Endodermal cell (in vitro differentiated cells): Measurements from ENCODE around the gene COL13A1. TPM values are rescaled to one million over a fixed set of nuclear protein-coding genes. Genes with fewer than 3 reads are reported as not detected.

ENCODE experiments used
- DNase-seq: peaks from one replicate; pipeline ENCODE4 v3.0.0-alpha.2; 2017
- H3K27ac ChIP-seq: 2 replicates; pipeline ENCODE4 v1.5.1; 2013; ENCODE audit warnings: mild to moderate bottlenecking, low read depth, low read length, moderate library complexity
- H3K27me3 ChIP-seq: 2 replicates; pipeline ENCODE4 v1.6.1; 2013; ENCODE audit warnings: mild to moderate bottlenecking, low read length, moderate library complexity; ENCODE audit not compliant: insufficient read depth, control insufficient read depth, poor library complexity, severe bottlenecking
- H3K36me3 ChIP-seq: 2 replicates; pipeline ENCODE4 v1.7.0; 2013; ENCODE audit warnings: mild to moderate bottlenecking, low read length, moderate library complexity; ENCODE audit not compliant: control insufficient read depth, insufficient read depth
- H3K4me1 ChIP-seq: one replicate; pipeline ENCODE4 v1.7.0; 2013; ENCODE audit warnings: low read length; ENCODE audit not compliant: control insufficient read depth, insufficient read depth
- H3K4me3 ChIP-seq: 2 replicates; pipeline ENCODE4 v1.5.1; 2013; ENCODE audit warnings: mild to moderate bottlenecking, low read length, moderate library complexity
- H3K9ac ChIP-seq: 2 replicates; pipeline ENCODE4 v1.6.1; 2013; ENCODE audit warnings: mild to moderate bottlenecking, low read length, moderate library complexity; ENCODE audit not compliant: poor library complexity, severe bottlenecking; ENCODE audit errors: extremely low read depth
- H3K9me3 ChIP-seq: 2 replicates; pipeline ENCODE4 v1.6.1; 2013; ENCODE audit warnings: mild to moderate bottlenecking, low read length, moderate library complexity; ENCODE audit not compliant: control insufficient read depth
- H3K27ac Mint-ChIP-seq: 2 replicates; pipeline ENCODE4 v1.8.0; 2020; ENCODE audit warnings: mixed read lengths
- H3K27me3 Mint-ChIP-seq: 2 replicates; pipeline ENCODE4 v1.8.0; 2021; ENCODE audit warnings: mild to moderate bottlenecking, mixed read lengths; ENCODE audit not compliant: insufficient read depth
- H3K36me3 Mint-ChIP-seq: 2 replicates; pipeline ENCODE4 v1.8.0; 2020; ENCODE audit warnings: low read depth, mixed read lengths
- H3K4me1 Mint-ChIP-seq: 2 replicates; pipeline ENCODE4 v1.8.0; 2020; ENCODE audit warnings: mixed read lengths
- H3K4me3 Mint-ChIP-seq: 2 replicates; pipeline ENCODE4 v1.8.0; 2020; ENCODE audit warnings: mild to moderate bottlenecking, moderate library complexity, mixed read lengths
- H3K9me3 Mint-ChIP-seq: 2 replicates; pipeline ENCODE4 v1.8.0; 2020; ENCODE audit warnings: mild to moderate bottlenecking, mixed read lengths
- WGBS, 2 experiments: methylation state at CpG; one replicate each; pipeline versions ENCODE4 v1.1.5 to v1.1.7; 2013; ENCODE audit warnings: missing lambda C conversion rate in 2 of 2, mixed read lengths in 1 of 2; ENCODE audit not compliant: insufficient coverage in 1 of 2, insufficient read length in 1 of 2; 5-methylcytosine and 5-hydroxymethylcytosine counted together
- total RNA-seq, 2 donors: library from RNA; stranded (reverse); fragmentation: NEBNext Ultra II Directional in 1 of 2; extraction: Animal tissue kit (Norgen Biotek cat#: 25700) in 1 of 2; gene quantifications; 2 replicates in 1 of 2; 3 replicates in 1 of 2; pipeline ENCODE4 v1.2.1, GENCODE V29; 2021
- TF ChIP-seq, protein P1 (sequence below): fragments of 200-600 bp; sonication (generic); conservative IDR thresholded peaks from 2 replicates; pipeline ENCODE4 v1.5.0; 2021; ENCODE audit warnings: antibody characterized with exemption, mild to moderate bottlenecking

The COL13A1 gene
- total RNA-seq, 2 donors from 2014 or later = 15.9 to 20.7 TPM

GRCh38 chr10:69892816-69893215, 91.1 kb downstream of the COL13A1 start:
- H3K27me3 ChIP-seq = no peaks in the 10 kb centered on the region
- peaks cover 4% of the 10 kb centered on the region for H3K36me3 Mint-ChIP-seq
- 83 to 86% methylated on average over 8 to 10 of the region's 10 CpGs for WGBS, 2 experiments
- no peak overlapping the region for H3K9ac ChIP-seq
- no peaks in the 10 kb centered on the region for H3K4me1 Mint-ChIP-seq
- H3K9me3 ChIP-seq = no peaks in the 10 kb centered on the region
- TF ChIP-seq, protein P1, sequence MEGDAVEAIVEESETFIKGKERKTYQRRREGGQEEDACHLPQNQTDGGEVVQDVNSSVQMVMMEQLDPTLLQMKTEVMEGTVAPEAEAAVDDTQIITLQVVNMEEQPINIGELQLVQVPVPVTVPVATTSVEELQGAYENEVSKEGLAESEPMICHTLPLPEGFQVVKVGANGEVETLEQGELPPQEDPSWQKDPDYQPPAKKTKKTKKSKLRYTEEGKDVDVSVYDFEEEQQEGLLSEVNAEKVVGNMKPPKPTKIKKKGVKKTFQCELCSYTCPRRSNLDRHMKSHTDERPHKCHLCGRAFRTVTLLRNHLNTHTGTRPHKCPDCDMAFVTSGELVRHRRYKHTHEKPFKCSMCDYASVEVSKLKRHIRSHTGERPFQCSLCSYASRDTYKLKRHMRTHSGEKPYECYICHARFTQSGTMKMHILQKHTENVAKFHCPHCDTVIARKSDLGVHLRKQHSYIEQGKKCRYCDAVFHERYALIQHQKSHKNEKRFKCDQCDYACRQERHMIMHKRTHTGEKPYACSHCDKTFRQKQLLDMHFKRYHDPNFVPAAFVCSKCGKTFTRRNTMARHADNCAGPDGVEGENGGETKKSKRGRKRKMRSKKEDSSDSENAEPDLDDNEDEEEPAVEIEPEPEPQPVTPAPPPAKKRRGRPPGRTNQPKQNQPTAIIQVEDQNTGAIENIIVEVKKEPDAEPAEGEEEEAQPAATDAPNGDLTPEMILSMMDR = no peak
- no peak overlapping the region for H3K27ac ChIP-seq
- no peak overlapping the region for H3K4me3 ChIP-seq
- H3K9me3 Mint-ChIP-seq = no peaks in the 10 kb centered on the region
- peaks cover 5% of the 10 kb centered on the region for H3K27me3 Mint-ChIP-seq
- no peak for DNase-seq
- no peak overlapping the region for H3K4me3 Mint-ChIP-seq
- peaks cover 4% of the 10 kb centered on the region for H3K4me1 ChIP-seq
- no peak overlapping the region for H3K27ac Mint-ChIP-seq
- no peaks in the 10 kb centered on the region for H3K36me3 ChIP-seq

- Mint-ChIP-seq H3K9me3 (no peaks in the 10 kb centered on the region), H3K4me1 (no peaks in the 10 kb centered on the region), H3K27ac (no peak overlapping the region), H3K36me3 (peaks cover 4% of the 10 kb centered on the region), H3K27me3 (peaks cover 5% of the 10 kb centered on the region), H3K4me3 (no peak overlapping the region)
- no peaks in the 10 kb centered on the region for H3K9me3 ChIP-seq
- DNase-seq = no peak
- H3K27me3 ChIP-seq = no peaks in the 10 kb centered on the region
- H3K9ac ChIP-seq = no peak overlapping the region
- H3K4me3 ChIP-seq = no peak overlapping the region
- no peak overlapping the region for H3K27ac ChIP-seq
- peaks cover 4% of the 10 kb centered on the region for H3K4me1 ChIP-seq
- H3K36me3 ChIP-seq = no peaks in the 10 kb centered on the region
- WGBS, 2 experiments = 79 to 85% methylated on average over 6 of the region's 6 CpGs
- TF ChIP-seq, protein P1 = no peak
Observed at GRCh38 chr10:69893271-69893900, 91.7 kb downstream of the COL13A1 start.

GRCh38 chr10:69894156-69894555, 92.5 kb downstream of the COL13A1 start:
- Mint-ChIP-seq H3K9me3 (no peaks in the 10 kb centered on the region), H3K4me1 (peaks cover under 1% of the 10 kb centered on the region), H3K27me3 (peaks cover 5% of the 10 kb centered on the region), H3K4me3 (no peak overlapping the region), H3K36me3 (peaks cover 4% of the 10 kb centered on the region), H3K27ac (no peak overlapping the region)
- H3K36me3 ChIP-seq = no peaks in the 10 kb centered on the region
- 94 to 100% methylated on average over 1 of the region's 1 CpG for WGBS, 2 experiments
- H3K4me1 ChIP-seq = peaks cover 4% of the 10 kb centered on the region
- H3K9me3 ChIP-seq = no peaks in the 10 kb centered on the region
- no peak overlapping the region for H3K27ac ChIP-seq
- no peak for DNase-seq
- no peaks in the 10 kb centered on the region for H3K27me3 ChIP-seq
- H3K9ac ChIP-seq = no peak overlapping the region
- TF ChIP-seq, protein P1 = no peak
- no peak overlapping the region for H3K4me3 ChIP-seq
